H1 (cell line): ENCODE results near the gene L1TD1.

Experiments used
- CEBPB ChIP-seq: IDR thresholded peaks from 2 replicates; pipeline ENCODE4 v1.6.1; 2012; ENCODE audit warnings: low read depth, low read length
- EZH2 ChIP-seq: fragments of 200-600 bp; sonication (generic); IDR thresholded peaks from 2 replicates; pipeline ENCODE4 v1.7.1; 2012; ENCODE audit warnings: low read depth, mild to moderate bottlenecking, moderate library complexity, low read length, inconsistent platforms; ENCODE audit not compliant: severe bottlenecking
- POLR2AphosphoS5 ChIP-seq: IDR thresholded peaks from 2 replicates; pipeline ENCODE4 v1.6.1; 2011; ENCODE audit warnings: low read depth, low read length
- RFX5 ChIP-seq: IDR thresholded peaks from 2 replicates; pipeline ENCODE4 v1.6.1; 2011; ENCODE audit warnings: low read depth, low read length, improper control_type of control experiment, borderline replicate concordance
- SIN3A ChIP-seq, 2 experiments: IDR thresholded peaks in 1 of 2; conservative IDR thresholded peaks in 1 of 2; 2 replicates each; pipeline ENCODE4 v1.6.1; 2011 to 2012; ENCODE audit warnings: low read length in 2 of 2, improper control_type of control experiment in 1 of 2, low read depth in 1 of 2, mild to moderate bottlenecking in 1 of 2
- SRF ChIP-seq: IDR thresholded peaks from 2 replicates; pipeline ENCODE4 v1.6.1; 2011; ENCODE audit warnings: mild to moderate bottlenecking, low read depth, low read length, moderate library complexity
- SUZ12 ChIP-seq: fragments of 200-600 bp; sonication (generic); IDR thresholded peaks from 2 replicates; pipeline ENCODE4 v1.6.1; 2012; ENCODE audit warnings: mild to moderate bottlenecking, inconsistent platforms, low read length, moderate library complexity, mixed read lengths
- TF ChIP-seq, protein P1 (sequence below), 3 experiments: IDR thresholded peaks; 1 replicate in 2 of 3; 2 replicates in 1 of 3; pipeline versions ENCODE4 v1.5.1 to v1.6.1; 2011; ENCODE audit warnings: low read length in 3 of 3, mild to moderate bottlenecking in 3 of 3, inconsistent platforms in 2 of 3, low read depth in 1 of 3, moderate library complexity in 1 of 3; ENCODE audit not compliant: insufficient read depth in 1 of 3; ENCODE audit errors: control extremely low read depth in 1 of 3
- TF ChIP-seq, protein P2 (sequence below): IDR thresholded peaks from 2 replicates; pipeline ENCODE4 v1.6.1; 2011; ENCODE audit warnings: low read depth, mild to moderate bottlenecking, low read length; ENCODE audit not compliant: insufficient read depth

DNA sequence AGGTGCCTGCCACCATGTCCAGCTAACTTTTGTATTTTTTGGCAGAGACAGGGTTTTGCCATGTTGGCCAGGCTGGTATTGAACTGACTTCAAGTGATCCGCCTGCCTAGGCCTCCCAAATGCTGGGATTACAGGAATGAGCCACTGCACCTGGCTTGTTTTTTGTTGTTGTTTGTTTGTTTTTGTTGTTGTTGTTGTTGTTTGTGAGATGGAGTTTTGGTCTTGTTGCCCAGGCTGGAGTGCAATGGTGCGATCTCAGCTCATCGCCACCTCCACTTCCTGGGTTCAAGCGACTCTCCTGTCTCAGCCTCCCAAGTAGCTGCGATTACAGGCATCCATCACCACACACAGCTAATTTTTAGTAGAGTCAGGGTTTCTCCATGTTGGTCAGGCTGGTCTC is 7.1 kb upstream of the L1TD1 start:
- TF ChIP-seq, protein P1, sequence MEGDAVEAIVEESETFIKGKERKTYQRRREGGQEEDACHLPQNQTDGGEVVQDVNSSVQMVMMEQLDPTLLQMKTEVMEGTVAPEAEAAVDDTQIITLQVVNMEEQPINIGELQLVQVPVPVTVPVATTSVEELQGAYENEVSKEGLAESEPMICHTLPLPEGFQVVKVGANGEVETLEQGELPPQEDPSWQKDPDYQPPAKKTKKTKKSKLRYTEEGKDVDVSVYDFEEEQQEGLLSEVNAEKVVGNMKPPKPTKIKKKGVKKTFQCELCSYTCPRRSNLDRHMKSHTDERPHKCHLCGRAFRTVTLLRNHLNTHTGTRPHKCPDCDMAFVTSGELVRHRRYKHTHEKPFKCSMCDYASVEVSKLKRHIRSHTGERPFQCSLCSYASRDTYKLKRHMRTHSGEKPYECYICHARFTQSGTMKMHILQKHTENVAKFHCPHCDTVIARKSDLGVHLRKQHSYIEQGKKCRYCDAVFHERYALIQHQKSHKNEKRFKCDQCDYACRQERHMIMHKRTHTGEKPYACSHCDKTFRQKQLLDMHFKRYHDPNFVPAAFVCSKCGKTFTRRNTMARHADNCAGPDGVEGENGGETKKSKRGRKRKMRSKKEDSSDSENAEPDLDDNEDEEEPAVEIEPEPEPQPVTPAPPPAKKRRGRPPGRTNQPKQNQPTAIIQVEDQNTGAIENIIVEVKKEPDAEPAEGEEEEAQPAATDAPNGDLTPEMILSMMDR (IDR thresholded peaks at IDR 0.05; ENCODE audit: control extremely low read depth in 1 of 3, insufficient read depth in 1 of 3, low read depth in 1 of 3, low read length in 3 of 3), result no peak
- TF ChIP-seq, protein P2, sequence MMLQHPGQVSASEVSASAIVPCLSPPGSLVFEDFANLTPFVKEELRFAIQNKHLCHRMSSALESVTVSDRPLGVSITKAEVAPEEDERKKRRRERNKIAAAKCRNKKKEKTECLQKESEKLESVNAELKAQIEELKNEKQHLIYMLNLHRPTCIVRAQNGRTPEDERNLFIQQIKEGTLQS, result no peak
- TF ChIP-seq POLR2AphosphoS5 (no peak), EZH2 (no peak), RFX5 (no peak), SUZ12 (no peak), SIN3A (conservative IDR thresholded peaks at IDR 0.05 in 1 of 2, IDR thresholded peaks at IDR 0.05 in 1 of 2; ENCODE audit: low read depth in 1 of 2, low read length in 2 of 2) (no peak), CEBPB (no peak), SRF (no peak)
